AG08396 (cell line): ENCODE results near the gene ABHD6.
"Not testable (repeated sequence)": the region's sequence is repeated elsewhere in the genome, so short reads cannot be mapped to it uniquely, and the experiment has no call there.

ENCODE experiments used
- DNase-seq: peaks from one replicate; pipeline ENCODE4 v3.0.0; 2012; ENCODE audit warnings: low spot score, mixed read lengths

The ABHD6 gene

GRCh38 chr3:58242860-58243259, 5.3 kb downstream of the ABHD6 start:
- DNase-seq = not testable (repeated sequence)

- no peak for DNase-seq
These were observed 6.5 kb downstream of the ABHD6 start for GRCh38 chr3:58243976-58244585.

- no peak for DNase-seq
These were observed 8.8 kb downstream of the ABHD6 start for GRCh38 chr3:58246148-58247047.

- no peak for DNase-seq
These were observed 11.9 kb downstream of the ABHD6 start for GRCh38 chr3:58249358-58250092.

- DNase-seq = no peak
These were observed 12.6 kb downstream of the ABHD6 start for GRCh38 chr3:58250093-58250707.

- no peak for DNase-seq
These were observed 14.0 kb downstream of the ABHD6 start for GRCh38 chr3:58251631-58252035.

GRCh38 chr3:58254144-58254543, 16.6 kb downstream of the ABHD6 start:
- no peak for DNase-seq

GRCh38 chr3:58256061-58256460, 18.5 kb downstream of the ABHD6 start:
- no peak for DNase-seq

GRCh38 chr3:58256511-58256910, 18.9 kb downstream of the ABHD6 start:
- DNase-seq = no peak

GRCh38 chr3:58258392-58259055, 20.9 kb downstream of the ABHD6 start:
- DNase-seq = no peak

GRCh38 chr3:58260261-58260731, 22.7 kb downstream of the ABHD6 start:
- peak; percentile 75 for DNase-seq

GRCh38 chr3:58260733-58261132, 23.1 kb downstream of the ABHD6 start:
- DNase-seq = peak; percentile 46

GRCh38 chr3:58261954-58262666, 24.5 kb downstream of the ABHD6 start:
- no peak for DNase-seq

GRCh38 chr3:58266577-58266976, 29.0 kb downstream of the ABHD6 start:
- DNase-seq = no peak

GRCh38 chr3:58267543-58267942, 30.0 kb downstream of the ABHD6 start:
- not testable (repeated sequence) for DNase-seq

- no peak for DNase-seq
These were observed 31.8 kb downstream of the ABHD6 start for GRCh38 chr3:58269356-58269755.

- no peak for DNase-seq
These were observed 32.9 kb downstream of the ABHD6 start for GRCh38 chr3:58270485-58270884.

- DNase-seq = peak; percentile 91
These were observed 34.4 kb downstream of the ABHD6 start for GRCh38 chr3:58271901-58272501.

- DNase-seq = no peak
These were observed 35.3 kb downstream of the ABHD6 start for GRCh38 chr3:58272891-58273290.

- DNase-seq = not testable (repeated sequence)
These were observed 35.8 kb downstream of the ABHD6 start for GRCh38 chr3:58273362-58273761.
